KMS-11 (cell line): Measurements from ENCODE around the gene CACNA2D1.

Experiments used
- H2AFZ ChIP-seq: fragments of 200-600 bp; sonication (generic); 2 replicates; pipeline ENCODE4 v1.6.1; 2016; ENCODE audit warnings: antibody characterized with exemption, mixed run types, low read depth
- H3K27ac ChIP-seq: fragments of 200-600 bp; sonication (generic); 2 replicates; pipeline ENCODE4 v1.6.1; 2016; ENCODE audit warnings: mild to moderate bottlenecking, mixed run types
- H3K27me3 ChIP-seq: fragments of 200-600 bp; sonication (generic); 2 replicates; pipeline ENCODE4 v1.6.1; 2017; ENCODE audit warnings: mild to moderate bottlenecking, low read depth, mixed run types, moderate library complexity; ENCODE audit not compliant: insufficient read depth
- H3K36me3 ChIP-seq: fragments of 200-600 bp; sonication (generic); 2 replicates; pipeline ENCODE4 v1.6.1; 2017; ENCODE audit warnings: mild to moderate bottlenecking, mixed run types; ENCODE audit not compliant: insufficient read depth
- H3K4me1 ChIP-seq: fragments of 200-600 bp; sonication (generic); 2 replicates; pipeline ENCODE4 v1.6.1; 2016; ENCODE audit warnings: mild to moderate bottlenecking, low read depth, mixed run types; ENCODE audit not compliant: poor library complexity, severe bottlenecking
- H3K4me2 ChIP-seq: fragments of 200-600 bp; sonication (generic); 2 replicates; pipeline ENCODE4 v1.7.0; 2016; ENCODE audit warnings: mild to moderate bottlenecking, mixed run types
- H3K4me3 ChIP-seq: fragments of 200-600 bp; sonication (generic); IDR thresholded peaks from 2 replicates; pipeline ENCODE4 v1.6.1; 2017; ENCODE audit warnings: low read depth, low read length, mixed read lengths; ENCODE audit not compliant: insufficient read depth
- H3K79me2 ChIP-seq: fragments of 200-600 bp; sonication (generic); 2 replicates; pipeline ENCODE4 v1.6.1; 2016; ENCODE audit warnings: low read depth, mixed run types; ENCODE audit not compliant: insufficient read depth
- H3K9ac ChIP-seq: fragments of 200-600 bp; sonication (generic); 2 replicates; pipeline ENCODE4 v1.6.1; 2016; ENCODE audit warnings: mild to moderate bottlenecking, mixed run types
- H4K20me1 ChIP-seq: fragments of 200-600 bp; sonication (generic); 2 replicates; pipeline ENCODE4 v1.6.1; 2016; ENCODE audit warnings: mild to moderate bottlenecking, mixed run types; ENCODE audit not compliant: insufficient read depth
- CTCF ChIP-seq: fragments of 200-600 bp; sonication (generic); conservative IDR thresholded peaks from 2 replicates; pipeline ENCODE4 v1.6.1; 2017; ENCODE audit warnings: low read depth, mild to moderate bottlenecking, antibody characterized with exemption, low read length, moderate library complexity, mixed read lengths

The CACNA2D1 gene

GRCh38 chr7:82313269-82313668 lies 130.3 kb downstream of the CACNA2D1 start:
- no peak overlapping the region for H3K9ac ChIP-seq
- no peak overlapping the region for H3K27ac ChIP-seq
- no peaks in the 10 kb centered on the region for H3K36me3 ChIP-seq
- H3K4me3 ChIP-seq = no peak overlapping the region
- H3K27me3 ChIP-seq = no peaks in the 10 kb centered on the region
- H3K4me1 ChIP-seq = no peaks in the 10 kb centered on the region
- no peaks in the 10 kb centered on the region for H3K79me2 ChIP-seq
- H3K4me2 ChIP-seq = no peak overlapping the region
- no peaks in the 10 kb centered on the region for H4K20me1 ChIP-seq
- no peak overlapping the region for H2AFZ ChIP-seq
- no peak for TF ChIP-seq CTCF

GRCh38 chr7:82312646-82313045 lies 130.9 kb downstream of the CACNA2D1 start:
- no peaks in the 10 kb centered on the region for H4K20me1 ChIP-seq
- H3K4me3 ChIP-seq = no peak overlapping the region
- no peak overlapping the region for H3K27ac ChIP-seq
- no peaks in the 10 kb centered on the region for H3K79me2 ChIP-seq
- no peak overlapping the region for H2AFZ ChIP-seq
- no peaks in the 10 kb centered on the region for H3K27me3 ChIP-seq
- no peaks in the 10 kb centered on the region for H3K4me1 ChIP-seq
- no peak overlapping the region for H3K4me2 ChIP-seq
- H3K36me3 ChIP-seq = no peaks in the 10 kb centered on the region
- no peak for TF ChIP-seq CTCF
- H3K9ac ChIP-seq = no peak overlapping the region

- TF ChIP-seq CTCF = no peak
- Histone ChIP-seq H3K36me3 (no peaks in the 10 kb centered on the region), H3K27ac (no peak overlapping the region), H3K4me2 (no peak overlapping the region), H3K4me3 (no peak overlapping the region), H3K9ac (no peak overlapping the region), H3K27me3 (no peaks in the 10 kb centered on the region), H2AFZ (no peak overlapping the region), H3K4me1 (no peaks in the 10 kb centered on the region), H4K20me1 (no peaks in the 10 kb centered on the region), H3K79me2 (no peaks in the 10 kb centered on the region)
These were observed 138.1 kb downstream of the CACNA2D1 start for GRCh38 chr7:82305347-82306005.

GRCh38 chr7:82294865-82295264 lies 148.7 kb downstream of the CACNA2D1 start:
- no peak overlapping the region for H3K4me3 ChIP-seq
- no peaks in the 10 kb centered on the region for H3K4me1 ChIP-seq
- no peak for TF ChIP-seq CTCF
- no peak overlapping the region for H3K9ac ChIP-seq
- H2AFZ ChIP-seq = no peak overlapping the region
- H4K20me1 ChIP-seq = no peaks in the 10 kb centered on the region
- no peak overlapping the region for H3K27ac ChIP-seq
- no peaks in the 10 kb centered on the region for H3K79me2 ChIP-seq
- H3K36me3 ChIP-seq = no peaks in the 10 kb centered on the region
- H3K4me2 ChIP-seq = no peak overlapping the region
- no peaks in the 10 kb centered on the region for H3K27me3 ChIP-seq
